ENCODE results near the gene ANKRD39. TPM values are rescaled to one million over a fixed set of nuclear protein-coding genes. Genes with fewer than 3 reads are reported as not detected.

ANKRD39 gene
- total RNA-seq, 1 experiment from 2014 or later = 25.3 TPM

DNA sequence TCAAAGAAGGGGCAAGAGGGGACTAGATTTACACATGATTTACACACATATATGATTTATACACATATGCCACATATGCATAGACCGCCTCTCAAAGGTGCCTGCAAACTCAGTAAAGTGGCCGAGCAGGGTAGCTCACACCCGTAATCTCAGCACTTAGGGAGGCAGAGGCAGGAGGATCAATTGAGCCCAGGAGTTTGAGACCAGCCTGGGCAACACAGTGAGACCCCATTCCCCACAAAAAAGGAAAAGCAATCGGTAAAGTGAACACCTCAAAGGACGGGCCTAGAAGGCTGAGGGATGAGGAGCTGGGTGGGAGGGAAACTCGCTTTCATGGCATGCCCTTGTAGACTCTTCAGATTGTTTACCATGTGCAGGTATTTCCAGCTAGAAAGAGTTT, 5.1 kb downstream of the ANKRD39 start:
- intact Hi-C loops (cut with micrococcal nuclease; ENCODE audit: unreplicated experiment) = no loop called here
- Histone ChIP-seq H3K27me3 (replicated peaks; ENCODE audit: insufficient read depth, low read depth, low read length, poor library complexity) (no peaks in the 10 kb centered on the region), H3K9me3 (ENCODE audit: low read depth, low read length, poor library complexity, severe bottlenecking) (no peaks in the 10 kb centered on the region), H3K36me3 (ENCODE audit: insufficient read depth, low read length, poor library complexity, severe bottlenecking) (peaks cover 40% of the 10 kb centered on the region), H3K4me1 (ENCODE audit: insufficient read depth, low read length, poor library complexity, severe bottlenecking) (peaks cover 3% of the 10 kb centered on the region), H3K27ac (ENCODE audit: low read depth, low read length, poor library complexity, severe bottlenecking) (no peak overlapping the region), H3K4me3 (ENCODE audit: low read depth, low read length, poor library complexity, severe bottlenecking) (no peak overlapping the region)
- ChIA-PET CTCF (no interaction called here), POLR2A (ENCODE audit: low non-redundant PET) (no interaction called here)
- no peak for DNase-seq (ENCODE audit: low spot score)
- TF ChIP-seq, protein P1, sequence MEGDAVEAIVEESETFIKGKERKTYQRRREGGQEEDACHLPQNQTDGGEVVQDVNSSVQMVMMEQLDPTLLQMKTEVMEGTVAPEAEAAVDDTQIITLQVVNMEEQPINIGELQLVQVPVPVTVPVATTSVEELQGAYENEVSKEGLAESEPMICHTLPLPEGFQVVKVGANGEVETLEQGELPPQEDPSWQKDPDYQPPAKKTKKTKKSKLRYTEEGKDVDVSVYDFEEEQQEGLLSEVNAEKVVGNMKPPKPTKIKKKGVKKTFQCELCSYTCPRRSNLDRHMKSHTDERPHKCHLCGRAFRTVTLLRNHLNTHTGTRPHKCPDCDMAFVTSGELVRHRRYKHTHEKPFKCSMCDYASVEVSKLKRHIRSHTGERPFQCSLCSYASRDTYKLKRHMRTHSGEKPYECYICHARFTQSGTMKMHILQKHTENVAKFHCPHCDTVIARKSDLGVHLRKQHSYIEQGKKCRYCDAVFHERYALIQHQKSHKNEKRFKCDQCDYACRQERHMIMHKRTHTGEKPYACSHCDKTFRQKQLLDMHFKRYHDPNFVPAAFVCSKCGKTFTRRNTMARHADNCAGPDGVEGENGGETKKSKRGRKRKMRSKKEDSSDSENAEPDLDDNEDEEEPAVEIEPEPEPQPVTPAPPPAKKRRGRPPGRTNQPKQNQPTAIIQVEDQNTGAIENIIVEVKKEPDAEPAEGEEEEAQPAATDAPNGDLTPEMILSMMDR (conservative IDR thresholded peaks at IDR 0.05; ENCODE audit: low read depth, low read length) = no peak
- TF ChIP-seq EZH2 (IDR thresholded peaks at IDR 0.05; ENCODE audit: borderline replicate concordance, low read depth, low read length, poor library complexity, severe bottlenecking) = no peak
- no TSS peak for BruUV-seq (replicated peaks)

DNA sequence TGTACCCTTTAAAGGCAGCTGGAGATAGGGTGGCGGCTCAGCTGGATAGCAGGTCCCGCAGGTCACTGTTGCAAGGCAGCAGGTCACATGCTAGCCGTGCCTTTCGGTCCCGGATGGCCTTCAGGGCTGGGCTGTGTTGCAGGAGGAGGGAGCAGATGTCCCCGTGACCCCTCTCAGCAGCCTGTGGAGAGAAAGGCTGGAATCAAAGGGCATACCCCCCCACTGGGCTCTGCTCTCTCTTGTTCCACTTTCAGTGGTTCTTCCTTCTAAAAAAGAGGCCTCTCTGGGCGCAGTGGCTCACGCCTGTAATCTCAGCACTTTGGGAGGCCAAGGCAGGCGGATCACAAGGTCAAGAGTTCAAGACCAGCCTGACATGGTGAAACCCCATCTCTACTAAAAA, 9.6 kb downstream of the ANKRD39 start:
- H3K4me1 ChIP-seq (ENCODE audit: insufficient read depth, low read length, poor library complexity, severe bottlenecking) = no peaks in the 10 kb centered on the region
- no peak for DNase-seq (ENCODE audit: low spot score)
- CTCF ChIA-PET = no interaction called here
- H3K9me3 ChIP-seq (ENCODE audit: low read depth, low read length, poor library complexity, severe bottlenecking) = no peaks in the 10 kb centered on the region
- H3K27ac ChIP-seq (ENCODE audit: low read depth, low read length, poor library complexity, severe bottlenecking) = no peak overlapping the region
- no peaks in the 10 kb centered on the region for H3K27me3 ChIP-seq (replicated peaks; ENCODE audit: insufficient read depth, low read depth, low read length, poor library complexity)
- H3K36me3 ChIP-seq (ENCODE audit: insufficient read depth, low read length, poor library complexity, severe bottlenecking) = peaks cover 41% of the 10 kb centered on the region
- POLR2A ChIA-PET (ENCODE audit: low non-redundant PET) = no interaction called here
- intact Hi-C loops (cut with micrococcal nuclease; ENCODE audit: unreplicated experiment) = no loop called here
- no peak overlapping the region for H3K4me3 ChIP-seq (ENCODE audit: low read depth, low read length, poor library complexity, severe bottlenecking)
- no TSS peak for BruUV-seq (replicated peaks)
- TF ChIP-seq, protein P1 (conservative IDR thresholded peaks at IDR 0.05; ENCODE audit: low read depth, low read length) = no peak
- TF ChIP-seq EZH2 (IDR thresholded peaks at IDR 0.05; ENCODE audit: borderline replicate concordance, low read depth, low read length, poor library complexity, severe bottlenecking) = no peak

DNA sequence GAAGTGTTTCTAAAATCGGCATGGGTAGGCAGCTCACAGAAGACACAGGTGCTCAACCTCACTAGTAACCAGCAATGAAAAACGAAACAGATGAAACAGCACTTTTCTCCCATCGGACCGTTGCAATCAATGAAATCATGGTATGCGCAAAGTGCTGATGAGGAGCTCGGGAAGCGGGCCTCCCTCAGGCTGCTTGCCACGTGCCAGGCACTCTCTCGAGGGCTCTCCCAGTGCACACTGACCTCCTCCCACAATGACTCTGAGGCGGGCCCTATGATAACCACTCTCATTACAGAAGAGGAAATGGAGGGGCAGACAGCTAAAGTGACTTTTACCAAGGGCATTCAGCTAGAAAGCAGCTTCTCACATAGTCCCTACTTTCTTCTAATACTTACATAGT, 10.2 kb downstream of the ANKRD39 start:
- H3K27me3 ChIP-seq (replicated peaks; ENCODE audit: insufficient read depth, low read depth, low read length, poor library complexity) = no peaks in the 10 kb centered on the region
- intact Hi-C loops (cut with micrococcal nuclease; ENCODE audit: unreplicated experiment) = no loop called here
- H3K36me3 ChIP-seq (ENCODE audit: insufficient read depth, low read length, poor library complexity, severe bottlenecking) = peaks cover 35% of the 10 kb centered on the region
- no peak overlapping the region for H3K27ac ChIP-seq (ENCODE audit: low read depth, low read length, poor library complexity, severe bottlenecking)
- TF ChIP-seq EZH2 (IDR thresholded peaks at IDR 0.05; ENCODE audit: borderline replicate concordance, low read depth, low read length, poor library complexity, severe bottlenecking) = no peak
- TF ChIP-seq, protein P1 (conservative IDR thresholded peaks at IDR 0.05; ENCODE audit: low read depth, low read length) = no peak
- H3K9me3 ChIP-seq (ENCODE audit: low read depth, low read length, poor library complexity, severe bottlenecking) = no peaks in the 10 kb centered on the region
- no peak for DNase-seq (ENCODE audit: low spot score)
- ChIA-PET CTCF (no interaction called here), POLR2A (ENCODE audit: low non-redundant PET) (no interaction called here)
- BruUV-seq (replicated peaks) = no TSS peak
- H3K4me3 ChIP-seq (ENCODE audit: low read depth, low read length, poor library complexity, severe bottlenecking) = no peak overlapping the region
- no peaks in the 10 kb centered on the region for H3K4me1 ChIP-seq (ENCODE audit: insufficient read depth, low read length, poor library complexity, severe bottlenecking)

Measured in A673 (cell line).